HG03064 (cell line): ENCODE measurements around the gene PCNP.
"Not testable (repeated sequence)": the region's sequence is repeated elsewhere in the genome, so short reads cannot be mapped to it uniquely, and the experiment has no call there.

Experiments
- ATAC-seq: cut with Tn5 transposase; IDR thresholded peaks from one replicate; pipeline ENCODE4 v1.9.1; 2021; ENCODE audit warnings: low read depth; ENCODE audit not compliant: unreplicated experiment

Gene PCNP

DNA sequence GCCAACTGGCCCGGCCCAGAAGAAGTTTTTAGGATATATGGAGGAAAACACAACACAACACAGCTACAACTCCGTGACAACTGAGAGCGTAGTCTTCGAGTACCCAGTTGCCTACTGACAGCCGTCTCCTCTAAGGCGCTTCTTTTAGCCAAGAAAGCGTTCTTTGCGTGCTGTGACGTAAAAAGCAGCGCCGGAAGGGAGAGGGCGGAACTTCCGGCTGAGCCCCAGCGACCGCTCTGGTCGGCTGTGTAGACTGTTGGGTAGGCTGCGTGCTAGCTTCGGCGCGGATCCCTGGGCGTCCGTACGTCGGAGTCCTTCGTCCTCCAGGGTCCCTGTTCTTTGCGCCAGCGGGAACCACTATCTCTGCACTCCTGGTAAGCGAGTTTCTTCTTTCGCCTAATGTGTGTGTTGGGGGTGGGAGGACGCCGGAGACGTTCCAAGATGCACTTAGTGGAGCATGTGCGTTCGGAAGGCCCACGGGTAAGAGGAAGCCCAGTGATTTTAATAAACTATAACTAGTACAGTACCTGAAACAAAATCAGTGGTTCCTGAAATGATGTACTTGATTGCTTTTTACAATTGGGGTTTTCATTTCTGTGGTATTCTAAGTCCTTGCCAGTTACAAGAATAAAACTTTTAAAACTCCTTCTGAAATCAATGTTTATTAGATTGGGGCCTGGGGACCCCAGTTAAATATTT lies 12.2 kb upstream of the PCNP start, which contains the start of gene TRMT10C:
TSS of gene TRMT10C (plus strand) at position 239 of the 699 bp plus-strand sequence. CDS start 2,914 bp downstream, outside the sequence.
- ATAC-seq, result peak; percentile 99

GRCh38 chr3:101567528-101568317 lies 6.3 kb upstream of the PCNP start:
- no peak for ATAC-seq

DNA sequence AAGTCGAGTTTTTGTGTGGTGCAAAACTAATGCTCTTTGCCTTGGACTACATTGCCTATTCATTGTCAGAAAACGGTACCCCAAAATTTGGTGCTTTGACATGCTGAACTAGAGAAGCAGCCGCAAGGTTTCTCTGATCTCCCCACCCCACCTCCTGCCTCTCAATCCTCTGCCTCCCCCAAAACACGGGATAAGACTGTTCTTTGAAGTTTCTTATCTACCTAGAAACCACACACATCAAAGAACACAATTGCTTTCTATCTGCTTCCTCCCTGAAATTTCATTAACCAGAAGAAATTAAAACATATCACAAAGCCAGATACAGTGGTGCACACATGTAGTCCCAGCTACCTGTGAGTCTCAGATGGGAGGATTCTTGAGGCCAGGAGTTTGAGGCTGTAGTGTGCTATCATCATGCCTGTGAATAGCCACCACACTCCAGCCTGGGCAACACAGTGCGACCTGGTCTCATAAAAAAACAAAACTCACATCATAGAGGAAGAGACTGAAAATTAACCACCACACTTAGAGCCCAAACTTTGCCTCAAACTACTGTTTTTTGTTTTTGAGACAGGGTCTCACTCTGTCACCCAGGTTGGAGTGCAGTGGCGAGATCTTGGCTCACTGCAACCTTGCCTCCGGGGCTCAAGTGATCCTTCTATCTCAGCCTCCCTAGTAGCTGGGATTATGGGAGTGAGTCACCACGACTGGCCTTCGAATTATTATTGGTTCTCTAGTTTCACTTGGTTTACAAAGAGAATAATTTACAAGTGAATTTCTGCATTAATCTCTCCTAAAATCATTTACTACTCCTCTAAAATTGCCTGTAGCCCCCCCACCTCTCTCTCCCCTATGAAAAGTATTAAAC lies 2.7 kb upstream of the PCNP start:
- ATAC-seq, result no peak

- ATAC-seq, result peak; percentile 37
Observed at GRCh38 chr3:101574388-101575112, 570 bp downstream of the PCNP start.

GRCh38 chr3:101577286-101577685 lies 3.3 kb downstream of the PCNP start:
- no peak for ATAC-seq

DNA sequence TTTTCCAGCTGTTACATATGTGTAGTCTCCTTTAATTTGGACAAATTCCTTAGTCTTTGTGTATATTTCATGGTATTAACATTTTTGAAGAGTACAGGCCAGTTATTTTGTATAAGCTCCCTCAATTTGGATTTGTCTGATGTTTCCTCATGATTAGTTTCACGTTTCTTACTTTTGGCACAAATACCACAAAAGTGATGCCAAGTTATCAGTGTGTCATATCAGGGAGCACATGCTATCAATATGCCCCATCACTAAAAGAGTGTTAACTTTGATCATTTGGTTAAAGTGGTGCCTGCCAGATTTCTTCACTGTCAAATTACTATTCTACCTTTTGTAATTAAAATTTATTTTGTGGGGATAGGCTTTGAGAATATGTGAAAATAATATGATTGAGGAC lies 14.6 kb downstream of the PCNP start:
- ATAC-seq, result no peak

DNA sequence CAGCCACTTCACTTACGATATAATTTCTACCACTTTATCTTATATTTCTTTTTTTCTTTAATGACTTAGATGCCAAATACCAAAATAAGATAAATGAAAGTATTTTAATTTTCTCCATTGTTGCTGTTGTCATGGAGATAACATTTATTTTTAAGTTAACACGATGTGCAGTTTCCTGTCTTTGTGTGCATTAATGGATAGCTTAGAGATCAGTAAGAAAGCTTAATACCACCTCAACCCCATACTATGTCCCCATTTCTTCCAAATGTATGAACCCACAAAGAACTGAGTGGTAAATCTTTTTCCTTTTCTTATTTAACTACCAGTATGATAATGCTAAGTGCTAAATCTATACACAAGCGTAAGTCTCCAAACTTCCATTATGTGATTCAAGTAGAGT lies 17.1 kb downstream of the PCNP start:
- no peak for ATAC-seq

DNA sequence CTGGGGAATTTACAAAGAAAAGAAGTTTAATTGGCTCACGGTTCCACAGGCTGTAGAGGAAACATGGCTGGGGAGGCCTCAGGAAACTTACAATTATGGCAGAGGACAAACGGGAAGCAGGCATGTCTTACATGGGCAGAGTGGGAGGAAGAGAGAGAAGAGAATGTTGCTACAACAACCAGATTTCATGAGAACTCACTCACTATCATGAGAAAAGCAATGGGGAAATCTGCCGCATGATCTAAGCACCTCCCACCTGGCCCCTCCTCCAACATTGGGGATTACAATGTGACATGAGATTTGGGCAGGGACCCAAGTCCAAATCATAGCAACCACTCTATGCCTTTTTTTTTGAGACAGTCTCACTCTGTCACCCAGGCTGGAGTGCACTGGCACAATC lies 28.8 kb downstream of the PCNP start:
- no peak for ATAC-seq

DNA sequence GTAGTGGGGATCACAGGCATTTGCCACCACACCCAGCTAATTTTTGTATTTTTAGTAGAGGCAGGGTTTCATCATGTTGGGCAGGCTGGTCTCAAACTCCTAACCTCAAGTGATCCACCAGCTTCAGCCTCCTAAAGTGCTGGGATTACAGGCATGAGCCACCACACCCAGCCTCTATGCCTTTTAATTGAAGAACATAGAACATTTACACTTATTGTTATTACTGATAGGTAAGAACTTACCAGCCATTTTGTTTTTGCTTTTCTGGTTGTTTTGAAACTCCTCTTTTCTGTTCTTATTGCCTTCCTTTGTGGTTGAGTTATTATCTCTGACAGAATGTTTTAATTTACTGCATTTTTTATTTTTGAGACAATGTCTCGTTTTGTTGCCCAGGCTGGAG lies 29.2 kb downstream of the PCNP start:
- ATAC-seq, result no peak

DNA sequence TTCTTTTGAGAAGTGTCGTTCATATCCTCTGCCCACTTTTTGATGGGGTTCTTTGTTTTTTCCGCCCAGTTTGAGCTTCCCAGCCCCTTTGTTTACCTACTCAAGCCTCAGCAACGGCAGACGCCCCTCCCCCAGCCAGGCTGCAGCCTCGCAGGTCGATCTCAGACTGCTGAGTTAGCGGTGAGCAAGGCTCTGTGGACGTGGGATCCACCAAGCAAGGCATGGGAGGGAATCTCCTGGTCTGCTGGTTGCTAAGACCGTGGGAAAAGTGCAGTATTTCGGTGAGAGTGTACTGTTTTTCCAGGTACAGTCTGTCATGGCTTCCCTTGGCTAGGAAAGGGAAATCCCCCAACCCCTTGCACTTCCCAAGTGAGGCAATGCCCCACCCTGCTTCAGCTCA lies 31.4 kb downstream of the PCNP start:
- ATAC-seq, result not testable (repeated sequence)

- ATAC-seq, result no peak
Observed at GRCh38 chr3:101611023-101611422, 37.0 kb downstream of the PCNP start.

- not testable (repeated sequence) for ATAC-seq
Observed at GRCh38 chr3:101613014-101613413, 39.0 kb downstream of the PCNP start.

DNA sequence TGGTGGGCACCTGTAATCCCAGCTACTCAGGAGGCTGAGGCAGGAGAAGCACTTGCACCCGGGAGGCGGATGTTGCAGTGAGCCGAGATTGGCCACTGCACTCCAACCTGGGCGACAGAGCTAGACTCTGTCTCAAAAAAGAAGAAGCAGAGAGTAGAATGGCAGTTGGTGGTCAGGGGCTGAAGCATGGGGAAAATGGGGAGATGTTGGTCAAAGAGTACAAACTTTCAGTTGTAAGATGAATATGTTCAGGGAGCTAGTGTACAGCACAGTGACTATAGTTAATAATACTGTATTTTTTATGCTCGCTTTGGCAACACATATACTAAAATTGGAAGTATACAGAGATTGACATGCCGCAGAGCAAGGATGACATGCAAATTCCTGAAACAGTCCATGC lies 41.5 kb downstream of the PCNP start:
- no peak for ATAC-seq

GRCh38 chr3:101617478-101617877 lies 43.5 kb downstream of the PCNP start:
- ATAC-seq, result no peak

- ATAC-seq, result no peak
Observed at GRCh38 chr3:101618726-101619125, 44.7 kb downstream of the PCNP start.

DNA sequence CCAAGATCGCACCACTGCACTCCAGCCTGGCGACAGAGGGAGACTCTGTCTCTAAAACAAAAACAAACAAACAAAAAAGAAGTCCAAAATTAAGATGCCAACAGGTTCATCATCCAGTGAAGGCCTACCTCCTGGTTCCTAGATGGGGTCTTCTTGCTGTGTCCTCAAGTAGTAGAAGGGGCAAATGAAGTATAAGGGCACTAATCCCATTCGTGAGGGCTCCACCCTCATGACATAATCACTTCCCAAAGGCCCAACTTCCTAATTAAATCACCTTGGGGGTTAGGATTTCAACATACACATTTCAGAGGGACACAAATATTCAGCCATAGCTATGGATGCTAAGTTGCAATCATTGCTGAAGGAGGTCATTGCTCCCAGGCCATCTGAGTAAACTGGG lies 45.8 kb downstream of the PCNP start:
- ATAC-seq, result no peak

- ATAC-seq, result no peak
Observed at GRCh38 chr3:101623656-101624055, 49.7 kb downstream of the PCNP start.

DNA sequence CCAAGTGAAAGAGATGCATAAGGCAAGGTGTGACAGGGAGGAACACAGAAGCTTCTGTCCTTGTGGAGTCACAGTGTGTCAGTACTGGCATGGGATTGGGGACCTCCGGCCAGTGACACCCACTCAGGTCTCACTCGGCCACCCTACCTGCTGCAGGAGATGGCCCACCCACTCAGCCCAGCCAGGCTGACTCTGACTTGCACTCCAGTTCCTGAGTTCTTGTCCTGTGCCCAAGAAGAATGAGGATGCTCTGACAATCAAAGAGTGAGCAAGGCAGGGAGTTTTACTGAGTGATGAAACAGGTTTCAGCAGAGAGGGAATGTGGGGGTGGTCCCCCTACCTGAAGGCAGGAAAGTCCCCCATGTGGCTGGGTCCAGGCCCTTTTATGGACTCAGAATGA lies 50.9 kb downstream of the PCNP start:
- ATAC-seq, result no peak

DNA sequence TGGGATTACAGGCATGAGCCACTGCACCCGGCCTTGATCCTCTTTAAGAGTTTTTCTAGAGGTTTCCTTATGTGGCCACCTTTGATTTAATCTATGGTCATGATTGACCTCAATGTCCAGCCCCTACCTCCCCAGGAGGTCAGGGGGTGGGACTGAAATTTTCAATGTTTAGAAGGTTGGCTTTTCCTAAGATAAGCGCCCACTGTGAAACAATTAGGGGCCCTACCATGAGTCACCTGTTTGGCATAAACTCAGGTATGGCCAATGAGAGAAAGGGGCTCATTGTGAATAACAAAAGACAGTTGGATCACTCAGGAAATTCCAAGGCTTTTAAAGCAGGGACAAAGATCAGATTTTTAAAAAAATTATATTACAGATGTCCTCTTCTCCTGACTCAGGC lies 51.9 kb downstream of the PCNP start:
- ATAC-seq, result no peak

- no peak for ATAC-seq
Observed at GRCh38 chr3:101629219-101629618, 55.2 kb downstream of the PCNP start.
